Measurements from ENCODE around the gene LSAMP.

- TF ChIP-seq ZNF792 (CRISPR knock-in tag; IDR thresholded peaks at IDR 0.05) (no peak), POLR2A (IDR thresholded peaks at IDR 0.05; ENCODE audit: insufficient read depth in 1 of 2, low read depth in 2 of 2, low read length in 2 of 2) (no peak), ZNF367 (CRISPR knock-in tag; IDR thresholded peaks at IDR 0.05; ENCODE audit: borderline replicate concordance) (no peak), KDM1A (CRISPR knock-in tag; IDR thresholded peaks at IDR 0.05) (no peak), ZNF781 (CRISPR knock-in tag; IDR thresholded peaks at IDR 0.05; ENCODE audit: borderline replicate concordance, not compliant biosample characterization) (no peak), ZNF441 (CRISPR knock-in tag; IDR thresholded peaks at IDR 0.05; ENCODE audit: borderline replicate concordance) (no peak), TFAP4 (IDR thresholded peaks at IDR 0.05; ENCODE audit: borderline replicate concordance, low read depth) (no peak), YEATS2 (CRISPR knock-in tag; IDR thresholded peaks at IDR 0.05; ENCODE audit: borderline replicate concordance) (no peak)
These were observed 180.0 kb downstream of the LSAMP start for GRCh38 chr3:116265320-116265695.

Measured in HepG2 (cell line).